Stomach (tissue), 9 donors: Measurements from ENCODE around the gene ETF1. TPM values are rescaled to one million over a fixed set of nuclear protein-coding genes. Genes with fewer than 3 reads are reported as not detected.

ENCODE experiments used
- DNase-seq, 2 donors: peaks; one replicate each; pipeline versions ENCODE4 v3.0.0 to v3.0.0-alpha.2; 2013 to 2019
- H3K27ac ChIP-seq, 5 donors: fragments of 200-600 bp in 4 of 5; sonication (generic) in 4 of 5; one replicate each; pipeline ENCODE4 v1.5.1; 2013 to 2019; ENCODE audit warnings: mild to moderate bottlenecking in 1 of 5, moderate library complexity in 1 of 5
- H3K27me3 ChIP-seq, 3 donors: fragments of 200-600 bp; sonication (generic); one replicate each; pipeline ENCODE4 v1.5.1; 2017 to 2019; ENCODE audit warnings: mixed run types in 1 of 3
- H3K36me3 ChIP-seq, 4 donors: fragments of 200-600 bp; sonication (generic); 1 replicate in 3 of 4; 2 replicates in 1 of 4; pipeline ENCODE4 v1.5.1; 2016 to 2019
- H3K4me1 ChIP-seq, 4 donors: fragments of 200-600 bp; sonication (generic); one replicate each; pipeline ENCODE4 v1.5.1; 2016 to 2019
- H3K4me3 ChIP-seq, 4 donors: fragments of 200-600 bp; sonication (generic) in 3 of 4; one replicate each; pipeline ENCODE4 v1.5.1; 2016 to 2019; ENCODE audit warnings: mild to moderate bottlenecking in 1 of 4
- H3K9me3 ChIP-seq, 4 donors: fragments of 200-600 bp; sonication (generic); one replicate each; pipeline ENCODE4 v1.5.1; 2016 to 2019
- CTCF ChIP-seq, 7 experiments: fragments of 450-650 bp in 4 of 7; fragments of 200-600 bp in 3 of 7; sonication (generic) in 3 of 7; IDR thresholded peaks; one replicate each; pipeline ENCODE4 v1.5.1; 2016 to 2019; ENCODE audit warnings: antibody characterized with exemption in 7 of 7, control low read depth in 2 of 7, mild to moderate bottlenecking in 1 of 7
- EP300 ChIP-seq: sonication (generic); formaldehyde crosslinking; IDR thresholded peaks from one replicate; pipeline ENCODE4 v1.6.1; 2017; ENCODE audit warnings: antibody characterized with exemption
- POLR2A ChIP-seq, 4 donors: fragments of 450-650 bp; IDR thresholded peaks; one replicate each; pipeline ENCODE4 v1.6.1; 2016; ENCODE audit warnings: antibody characterized with exemption in 4 of 4, control low read depth in 2 of 4, mild to moderate bottlenecking in 1 of 4, moderate library complexity in 1 of 4
- POLR2AphosphoS5 ChIP-seq, 3 donors: sonication (generic); formaldehyde crosslinking; IDR thresholded peaks; one replicate each; pipeline ENCODE4 v1.6.1; 2016; ENCODE audit warnings: antibody characterized with exemption in 3 of 3
- WGBS, 5 donors: extraction: QIAGEN DNeasy Blood & Tissue Kit in 3 of 5; methylation state at CpG; one replicate each; pipeline versions ENCODE4 v1.1.5 to v1.1.7; 2013 to 2018; 5-methylcytosine and 5-hydroxymethylcytosine counted together
- intact Hi-C: fragments of 100-400 bp; cut with DNase I; formaldehyde crosslinking; loops from one replicate; pipeline ENCODE4 v1.15.1; 2023; ENCODE audit warnings: low total_unique reads
- polyA plus RNA-seq, 3 donors: library from polyadenylated mRNA; stranded (reverse); fragments of 200-250 nt; gene quantifications; one replicate each; pipeline ENCODE4 v1.2.3, GENCODE V29; 2013
- total RNA-seq, 5 donors: library from RNA; depleted of rRNA; stranded (reverse); fragments of >200 nt; gene quantifications; one replicate each; pipeline versions ENCODE4 v1.1.0 to v1.2.3, GENCODE V29; 2014 to 2016
- donor health status: healthy with polysubstance abuse.
- donor health status: Bipolar disorder and iron deficiency.
- donor health status: healthy.

ETF1 gene
- total and polyA plus RNA-seq, 8 donors, result 9.0 to 119 (median 51.0) TPM

GRCh38 chr5:138563340-138564118 is 20.5 kb upstream of the ETF1 start:
- Histone ChIP-seq H3K27ac (no peak overlapping the region), H3K4me1 (peaks cover 0 to 31% (median 13%) of the 10 kb centered on the region in 4 donors), H3K9me3 (no peaks in the 10 kb centered on the region), H3K4me3 (no peak overlapping the region), H3K36me3 (peaks cover 70 to 100% (median 100%) of the 10 kb centered on the region in 4 donors), H3K27me3 (no peaks in the 10 kb centered on the region)
- WGBS, 5 donors, result 70 to 84% (median 74%) methylated on average over 3 of the region's 3 CpGs
- no peak for TF ChIP-seq EP300
- no peak for TF ChIP-seq CTCF (IDR thresholded peaks at IDR 0.05)
- TF ChIP-seq POLR2AphosphoS5 (IDR thresholded peaks at IDR 0.05), result no peak
- no peak for TF ChIP-seq POLR2A (IDR thresholded peaks at IDR 0.05)
- intact Hi-C loops, result no loop called here
- DNase-seq, result no peak

- Histone ChIP-seq H3K4me1 (peaks cover 0 to 26% (median 9%) of the 10 kb centered on the region in 4 donors), H3K4me3 (no peak overlapping the region), H3K36me3 (peaks cover 73 to 100% (median 100%) of the 10 kb centered on the region in 4 donors), H3K27ac (no peak overlapping the region), H3K9me3 (no peaks in the 10 kb centered on the region), H3K27me3 (no peaks in the 10 kb centered on the region)
- DNase-seq, result no peak
- WGBS, 5 donors, result 90 to 96% (median 93%) methylated on average over 6 of the region's 6 CpGs
- TF ChIP-seq EP300, result no peak
- TF ChIP-seq POLR2A (IDR thresholded peaks at IDR 0.05), result no peak
- TF ChIP-seq POLR2AphosphoS5 (IDR thresholded peaks at IDR 0.05), result no peak
- no peak for TF ChIP-seq CTCF (IDR thresholded peaks at IDR 0.05)
- intact Hi-C loops, result no loop called here
Observed at GRCh38 chr5:138560971-138561370, 17.9 kb upstream of the ETF1 start.

GRCh38 chr5:138559937-138560336 is 16.9 kb upstream of the ETF1 start:
- H3K4me1 ChIP-seq, result peaks cover 0 to 19% (median 4%) of the 10 kb centered on the region in 4 donors
- no peak overlapping the region for H3K4me3 ChIP-seq
- peaks cover 73 to 100% (median 100%) of the 10 kb centered on the region in 4 donors for H3K36me3 ChIP-seq
- no peaks in the 10 kb centered on the region for H3K9me3 ChIP-seq
- intact Hi-C loops, result no loop called here
- no peak overlapping the region for H3K27ac ChIP-seq
- no peaks in the 10 kb centered on the region for H3K27me3 ChIP-seq
- WGBS, 5 donors, result 62 to 82% (median 75%) methylated on average over 7 of the region's 7 CpGs
- peak in 1 of 2 donors; percentile 40 for DNase-seq
- TF ChIP-seq POLR2A (IDR thresholded peaks at IDR 0.05), result no peak
- TF ChIP-seq EP300, result no peak
- TF ChIP-seq POLR2AphosphoS5 (IDR thresholded peaks at IDR 0.05), result no peak
- TF ChIP-seq CTCF (IDR thresholded peaks at IDR 0.05), result no peak

- Histone ChIP-seq H3K4me1 (no peaks in the 10 kb centered on the region), H3K9me3 (no peaks in the 10 kb centered on the region), H3K27ac (no peak overlapping the region), H3K27me3 (no peaks in the 10 kb centered on the region), H3K36me3 (peaks cover 76 to 100% (median 99%) of the 10 kb centered on the region in 4 donors), H3K4me3 (no peak overlapping the region)
- TF ChIP-seq POLR2AphosphoS5 (IDR thresholded peaks at IDR 0.05), result no peak
- no peak for TF ChIP-seq EP300
- no peak for TF ChIP-seq CTCF (IDR thresholded peaks at IDR 0.05)
- no peak for TF ChIP-seq POLR2A (IDR thresholded peaks at IDR 0.05)
- WGBS, 5 donors, result 68 to 81% (median 73%) methylated on average over 2 of the region's 2 CpGs
- DNase-seq, result no peak
- intact Hi-C loops, result no loop called here
Observed at GRCh38 chr5:138557677-138558076, 14.6 kb upstream of the ETF1 start.
